ENCODE measurements around the gene RFFL.

The RFFL gene

GRCh38 chr17:35023538-35023937 is 40.0 kb downstream of the RFFL start:
- in situ Hi-C loops (cut with MboI; ENCODE audit: low sequenced_read_pairs, unreplicated experiment) = no loop called here
- DNase-seq (ENCODE audit: low spot score) = no peak
- TF ChIP-seq, protein P1, sequence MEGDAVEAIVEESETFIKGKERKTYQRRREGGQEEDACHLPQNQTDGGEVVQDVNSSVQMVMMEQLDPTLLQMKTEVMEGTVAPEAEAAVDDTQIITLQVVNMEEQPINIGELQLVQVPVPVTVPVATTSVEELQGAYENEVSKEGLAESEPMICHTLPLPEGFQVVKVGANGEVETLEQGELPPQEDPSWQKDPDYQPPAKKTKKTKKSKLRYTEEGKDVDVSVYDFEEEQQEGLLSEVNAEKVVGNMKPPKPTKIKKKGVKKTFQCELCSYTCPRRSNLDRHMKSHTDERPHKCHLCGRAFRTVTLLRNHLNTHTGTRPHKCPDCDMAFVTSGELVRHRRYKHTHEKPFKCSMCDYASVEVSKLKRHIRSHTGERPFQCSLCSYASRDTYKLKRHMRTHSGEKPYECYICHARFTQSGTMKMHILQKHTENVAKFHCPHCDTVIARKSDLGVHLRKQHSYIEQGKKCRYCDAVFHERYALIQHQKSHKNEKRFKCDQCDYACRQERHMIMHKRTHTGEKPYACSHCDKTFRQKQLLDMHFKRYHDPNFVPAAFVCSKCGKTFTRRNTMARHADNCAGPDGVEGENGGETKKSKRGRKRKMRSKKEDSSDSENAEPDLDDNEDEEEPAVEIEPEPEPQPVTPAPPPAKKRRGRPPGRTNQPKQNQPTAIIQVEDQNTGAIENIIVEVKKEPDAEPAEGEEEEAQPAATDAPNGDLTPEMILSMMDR (IDR thresholded peaks at IDR 0.05; ENCODE audit: borderline replicate concordance, control extremely low read depth, extremely low read depth, insufficient read depth, missing control alignments) = no peak

- peak; percentile 58 for DNase-seq (ENCODE audit: low spot score)
- TF ChIP-seq, protein P1 (IDR thresholded peaks at IDR 0.05; ENCODE audit: borderline replicate concordance, control extremely low read depth, extremely low read depth, insufficient read depth, missing control alignments) = no peak
- in situ Hi-C loops (cut with MboI; ENCODE audit: low sequenced_read_pairs, unreplicated experiment) = no loop called here
Observed at GRCh38 chr17:35022536-35023063, 40.9 kb downstream of the RFFL start.

GRCh38 chr17:35021520-35022380 is 41.8 kb downstream of the RFFL start:
- TF ChIP-seq, protein P1 (IDR thresholded peaks at IDR 0.05; ENCODE audit: borderline replicate concordance, control extremely low read depth, extremely low read depth, insufficient read depth, missing control alignments) = no peak

DNA sequence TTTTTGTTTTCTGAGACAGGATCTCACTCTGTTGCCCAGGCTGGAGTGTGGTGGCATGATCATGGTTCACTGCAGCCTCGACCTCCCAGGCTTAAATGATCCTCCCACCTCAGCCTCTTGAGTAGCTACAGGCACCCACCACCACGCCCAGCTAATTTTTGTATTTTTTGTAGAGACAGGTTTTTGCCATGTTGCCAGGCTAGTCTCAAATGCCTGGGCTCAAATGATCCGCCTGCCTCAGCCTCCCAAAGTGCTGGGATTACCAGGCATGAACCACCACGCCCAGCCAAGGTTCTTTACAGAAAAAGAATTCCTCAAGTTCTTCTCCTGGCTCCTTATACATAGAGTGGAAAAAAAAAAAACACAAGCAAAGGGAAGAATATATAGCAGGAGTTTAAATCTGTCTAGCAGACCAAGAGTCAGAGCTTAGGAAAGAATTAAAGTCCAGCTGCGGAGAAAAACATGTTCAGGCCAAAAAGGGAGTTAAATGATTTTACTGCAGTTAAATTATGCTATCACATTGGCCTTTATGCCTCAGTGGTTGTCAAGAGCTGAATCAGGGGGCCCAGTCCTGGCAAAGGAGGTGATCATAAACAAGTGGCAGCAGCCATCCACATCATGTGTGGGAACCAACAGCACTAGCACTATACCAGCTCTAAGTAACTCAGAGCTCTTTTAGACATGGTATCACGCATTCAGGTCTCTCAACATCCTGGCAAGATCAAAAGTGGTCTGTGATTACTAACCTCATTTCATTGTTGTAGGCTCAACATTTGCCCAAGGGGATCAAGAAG is 43.9 kb downstream of the RFFL start:
- DNase-seq (ENCODE audit: low spot score) = no peak
- in situ Hi-C loops (cut with MboI; ENCODE audit: low sequenced_read_pairs, unreplicated experiment) = no loop called here
- TF ChIP-seq, protein P1 (IDR thresholded peaks at IDR 0.05; ENCODE audit: borderline replicate concordance, control extremely low read depth, extremely low read depth, insufficient read depth, missing control alignments) = no peak

More at GRCh38 chr17:35021520-35022380, 41.8 kb downstream of the RFFL start:
- in situ Hi-C loops (cut with MboI; ENCODE audit: low sequenced_read_pairs, unreplicated experiment) = no loop called here
- DNase-seq (ENCODE audit: low spot score) = no peak

- TF ChIP-seq, protein P1 (IDR thresholded peaks at IDR 0.05; ENCODE audit: borderline replicate concordance, control extremely low read depth, extremely low read depth, insufficient read depth, missing control alignments) = no peak
- no peak for DNase-seq (ENCODE audit: low spot score)
- in situ Hi-C loops (cut with MboI; ENCODE audit: low sequenced_read_pairs, unreplicated experiment) = no loop called here
Observed at GRCh38 chr17:35018814-35019213, 44.7 kb downstream of the RFFL start.

- TF ChIP-seq, protein P1 (IDR thresholded peaks at IDR 0.05; ENCODE audit: borderline replicate concordance, control extremely low read depth, extremely low read depth, insufficient read depth, missing control alignments) = no peak
- in situ Hi-C loops (cut with MboI; ENCODE audit: low sequenced_read_pairs, unreplicated experiment) = no loop called here
Observed at GRCh38 chr17:35017021-35017420, 46.5 kb downstream of the RFFL start.

More at GRCh38 chr17:35017021-35017420, 46.5 kb downstream of the RFFL start:
- DNase-seq (ENCODE audit: low spot score) = no peak

Measured in GM13976 (cell line).